Measurements from ENCODE around the gene MAMLD1.

Gene MAMLD1

GRCh38 chrX:150416469-150416868 is 53.4 kb downstream of the MAMLD1 start:
- Histone ChIP-seq H3K27me3 (ENCODE audit: insufficient read depth, insufficient read length) (no peaks in the 10 kb centered on the region), H3K36me3 (ENCODE audit: insufficient read depth, insufficient read length, low read length) (no peaks in the 10 kb centered on the region), H3K4me3 (ENCODE audit: insufficient read length, low read depth) (no peak overlapping the region), H3K4me1 (ENCODE audit: insufficient read depth, insufficient read length) (no peaks in the 10 kb centered on the region), H3K9me3 (ENCODE audit: insufficient read depth, low read length) (no peaks in the 10 kb centered on the region), H3K9ac (ENCODE audit: insufficient read length, low read depth) (no peak overlapping the region)
- no peak for TF ChIP-seq YY1 (IDR thresholded peaks at IDR 0.05; ENCODE audit: insufficient read depth, insufficient read length)
- TF ChIP-seq ZNF274 (IDR thresholded peaks at IDR 0.05; ENCODE audit: low read depth, low read length): no peak
- TF ChIP-seq SUZ12 (IDR thresholded peaks at IDR 0.05; ENCODE audit: extremely low read depth, insufficient read depth, insufficient read length): no peak
- DNase-seq (ENCODE audit: low read depth, low spot score): no peak

GRCh38 chrX:150421816-150422215 is 58.7 kb downstream of the MAMLD1 start:
- no peak for DNase-seq (ENCODE audit: low read depth, low spot score)
- Histone ChIP-seq H3K36me3 (ENCODE audit: insufficient read depth, insufficient read length, low read length) (no peaks in the 10 kb centered on the region), H3K4me1 (ENCODE audit: insufficient read depth, insufficient read length) (no peaks in the 10 kb centered on the region), H3K4me3 (ENCODE audit: insufficient read length, low read depth) (no peak overlapping the region), H3K27me3 (ENCODE audit: insufficient read depth, insufficient read length) (no peaks in the 10 kb centered on the region), H3K9me3 (ENCODE audit: insufficient read depth, low read length) (no peaks in the 10 kb centered on the region), H3K9ac (ENCODE audit: insufficient read length, low read depth) (no peak overlapping the region)
- TF ChIP-seq SUZ12 (IDR thresholded peaks at IDR 0.05; ENCODE audit: extremely low read depth, insufficient read depth, insufficient read length) (no peak), YY1 (IDR thresholded peaks at IDR 0.05; ENCODE audit: insufficient read depth, insufficient read length) (no peak), ZNF274 (IDR thresholded peaks at IDR 0.05; ENCODE audit: low read depth, low read length) (no peak)

- Histone ChIP-seq H3K9ac (ENCODE audit: insufficient read length, low read depth) (no peak overlapping the region), H3K36me3 (ENCODE audit: insufficient read depth, insufficient read length, low read length) (no peaks in the 10 kb centered on the region), H3K9me3 (ENCODE audit: insufficient read depth, low read length) (no peaks in the 10 kb centered on the region), H3K4me1 (ENCODE audit: insufficient read depth, insufficient read length) (no peaks in the 10 kb centered on the region), H3K4me3 (ENCODE audit: insufficient read length, low read depth) (no peak overlapping the region), H3K27me3 (ENCODE audit: insufficient read depth, insufficient read length) (no peaks in the 10 kb centered on the region)
- TF ChIP-seq ZNF274 (IDR thresholded peaks at IDR 0.05; ENCODE audit: low read depth, low read length): no peak
- no peak for TF ChIP-seq SUZ12 (IDR thresholded peaks at IDR 0.05; ENCODE audit: extremely low read depth, insufficient read depth, insufficient read length)
- TF ChIP-seq YY1 (IDR thresholded peaks at IDR 0.05; ENCODE audit: insufficient read depth, insufficient read length): no peak
- no peak for DNase-seq (ENCODE audit: low read depth, low spot score)
Observed at GRCh38 chrX:150429594-150429993, 66.5 kb downstream of the MAMLD1 start.

GRCh38 chrX:150436195-150436594 is 73.1 kb downstream of the MAMLD1 start:
- H3K27me3 ChIP-seq (ENCODE audit: insufficient read depth, insufficient read length): no peaks in the 10 kb centered on the region
- DNase-seq (ENCODE audit: low read depth, low spot score): no peak
- no peak overlapping the region for H3K9ac ChIP-seq (ENCODE audit: insufficient read length, low read depth)
- no peaks in the 10 kb centered on the region for H3K4me1 ChIP-seq (ENCODE audit: insufficient read depth, insufficient read length)
- no peaks in the 10 kb centered on the region for H3K9me3 ChIP-seq (ENCODE audit: insufficient read depth, low read length)
- H3K36me3 ChIP-seq (ENCODE audit: insufficient read depth, insufficient read length, low read length): no peaks in the 10 kb centered on the region
- TF ChIP-seq ZNF274 (IDR thresholded peaks at IDR 0.05; ENCODE audit: low read depth, low read length) (no peak), YY1 (IDR thresholded peaks at IDR 0.05; ENCODE audit: insufficient read depth, insufficient read length) (no peak), SUZ12 (IDR thresholded peaks at IDR 0.05; ENCODE audit: extremely low read depth, insufficient read depth, insufficient read length) (no peak)
- H3K4me3 ChIP-seq (ENCODE audit: insufficient read length, low read depth): no peak overlapping the region

GRCh38 chrX:150438165-150438564 is 75.0 kb downstream of the MAMLD1 start:
- H3K9me3 ChIP-seq (ENCODE audit: insufficient read depth, low read length): no peaks in the 10 kb centered on the region
- H3K4me3 ChIP-seq (ENCODE audit: insufficient read length, low read depth): no peak overlapping the region
- H3K27me3 ChIP-seq (ENCODE audit: insufficient read depth, insufficient read length): no peaks in the 10 kb centered on the region
- H3K36me3 ChIP-seq (ENCODE audit: insufficient read depth, insufficient read length, low read length): no peaks in the 10 kb centered on the region
- TF ChIP-seq ZNF274 (IDR thresholded peaks at IDR 0.05; ENCODE audit: low read depth, low read length): no peak
- no peak for TF ChIP-seq YY1 (IDR thresholded peaks at IDR 0.05; ENCODE audit: insufficient read depth, insufficient read length)
- TF ChIP-seq SUZ12 (IDR thresholded peaks at IDR 0.05; ENCODE audit: extremely low read depth, insufficient read depth, insufficient read length): no peak
- H3K9ac ChIP-seq (ENCODE audit: insufficient read length, low read depth): no peak overlapping the region
- no peaks in the 10 kb centered on the region for H3K4me1 ChIP-seq (ENCODE audit: insufficient read depth, insufficient read length)
- DNase-seq (ENCODE audit: low read depth, low spot score): no peak

GRCh38 chrX:150446151-150446550 is 83.0 kb downstream of the MAMLD1 start:
- Histone ChIP-seq H3K27me3 (ENCODE audit: insufficient read depth, insufficient read length) (no peaks in the 10 kb centered on the region), H3K4me1 (ENCODE audit: insufficient read depth, insufficient read length) (no peaks in the 10 kb centered on the region), H3K9ac (ENCODE audit: insufficient read length, low read depth) (no peak overlapping the region), H3K9me3 (ENCODE audit: insufficient read depth, low read length) (no peaks in the 10 kb centered on the region), H3K36me3 (ENCODE audit: insufficient read depth, insufficient read length, low read length) (no peaks in the 10 kb centered on the region), H3K4me3 (ENCODE audit: insufficient read length, low read depth) (no peak overlapping the region)
- no peak for DNase-seq (ENCODE audit: low read depth, low spot score)
- no peak for TF ChIP-seq YY1 (IDR thresholded peaks at IDR 0.05; ENCODE audit: insufficient read depth, insufficient read length)

GRCh38 chrX:150446995-150447394 is 83.9 kb downstream of the MAMLD1 start:
- Histone ChIP-seq H3K36me3 (ENCODE audit: insufficient read depth, insufficient read length, low read length) (no peaks in the 10 kb centered on the region), H3K4me3 (ENCODE audit: insufficient read length, low read depth) (no peak overlapping the region), H3K9ac (ENCODE audit: insufficient read length, low read depth) (no peak overlapping the region), H3K4me1 (ENCODE audit: insufficient read depth, insufficient read length) (no peaks in the 10 kb centered on the region), H3K9me3 (ENCODE audit: insufficient read depth, low read length) (no peaks in the 10 kb centered on the region), H3K27me3 (ENCODE audit: insufficient read depth, insufficient read length) (no peaks in the 10 kb centered on the region)
- no peak for DNase-seq (ENCODE audit: low read depth, low spot score)
- TF ChIP-seq SUZ12 (IDR thresholded peaks at IDR 0.05; ENCODE audit: extremely low read depth, insufficient read depth, insufficient read length) (no peak), YY1 (IDR thresholded peaks at IDR 0.05; ENCODE audit: insufficient read depth, insufficient read length) (no peak), ZNF274 (IDR thresholded peaks at IDR 0.05; ENCODE audit: low read depth, low read length) (no peak)

GRCh38 chrX:150449313-150449712 is 86.2 kb downstream of the MAMLD1 start:
- no peak for DNase-seq (ENCODE audit: low read depth, low spot score)
- no peaks in the 10 kb centered on the region for H3K27me3 ChIP-seq (ENCODE audit: insufficient read depth, insufficient read length)
- no peak overlapping the region for H3K4me3 ChIP-seq (ENCODE audit: insufficient read length, low read depth)
- no peak overlapping the region for H3K9ac ChIP-seq (ENCODE audit: insufficient read length, low read depth)
- H3K9me3 ChIP-seq (ENCODE audit: insufficient read depth, low read length): no peaks in the 10 kb centered on the region
- H3K4me1 ChIP-seq (ENCODE audit: insufficient read depth, insufficient read length): no peaks in the 10 kb centered on the region
- TF ChIP-seq ZNF274 (IDR thresholded peaks at IDR 0.05; ENCODE audit: low read depth, low read length) (no peak), YY1 (IDR thresholded peaks at IDR 0.05; ENCODE audit: insufficient read depth, insufficient read length) (no peak)
- no peaks in the 10 kb centered on the region for H3K36me3 ChIP-seq (ENCODE audit: insufficient read depth, insufficient read length, low read length)
